Spleen (tissue), 7 donors: ENCODE data around the gene CAMK2G.
"Not testable (repeated sequence)": the region's sequence is repeated elsewhere in the genome, so short reads cannot be mapped to it uniquely, and the experiment has no call there.

Experiments
- CTCF ChIP-seq, 11 experiments: fragments of 200-600 bp in 7 of 11; fragments of 450-650 bp in 4 of 11; sonication (generic) in 4 of 11; IDR thresholded peaks in 8 of 11; conservative IDR thresholded peaks in 3 of 11; 1 replicate in 7 of 11; 2 replicates in 4 of 11; pipeline versions ENCODE4 v1.4.0 to v1.8.0; 2016 to 2021; ENCODE audit warnings: antibody characterized with exemption in 11 of 11, inconsistent platforms in 4 of 11, mild to moderate bottlenecking in 1 of 11
- POLR2A ChIP-seq, 3 donors: fragments of 450-650 bp; IDR thresholded peaks; one replicate each; pipeline ENCODE4 v1.5.1; 2017; ENCODE audit warnings: antibody characterized with exemption in 3 of 3, mild to moderate bottlenecking in 1 of 3
- POLR2AphosphoS5 ChIP-seq, 3 donors: sonication (generic); formaldehyde crosslinking; IDR thresholded peaks; one replicate each; pipeline ENCODE4 v1.5.1; 2017; ENCODE audit warnings: antibody characterized with exemption in 3 of 3
- donor health status: DM: no; HTN: no; CAD: no; lungs with moderate emphysema.
- donor health status: DM: no; HTN: no; CAD: no.
- donor health status: DM: no; HTN: no; CAD: no.

- TF ChIP-seq POLR2AphosphoS5 (IDR thresholded peaks at IDR 0.05); CTCF (IDR thresholded peaks at IDR 0.05 in 8 of 11, conservative IDR thresholded peaks at IDR 0.05 in 3 of 11); POLR2A (IDR thresholded peaks at IDR 0.05): not testable (repeated sequence)
These were observed 21.0 kb upstream of the CAMK2G start for GRCh38 chr10:73895381-73895780.
